ENCODE measurements around the gene CADM2.

- TF ChIP-seq, protein P1, sequence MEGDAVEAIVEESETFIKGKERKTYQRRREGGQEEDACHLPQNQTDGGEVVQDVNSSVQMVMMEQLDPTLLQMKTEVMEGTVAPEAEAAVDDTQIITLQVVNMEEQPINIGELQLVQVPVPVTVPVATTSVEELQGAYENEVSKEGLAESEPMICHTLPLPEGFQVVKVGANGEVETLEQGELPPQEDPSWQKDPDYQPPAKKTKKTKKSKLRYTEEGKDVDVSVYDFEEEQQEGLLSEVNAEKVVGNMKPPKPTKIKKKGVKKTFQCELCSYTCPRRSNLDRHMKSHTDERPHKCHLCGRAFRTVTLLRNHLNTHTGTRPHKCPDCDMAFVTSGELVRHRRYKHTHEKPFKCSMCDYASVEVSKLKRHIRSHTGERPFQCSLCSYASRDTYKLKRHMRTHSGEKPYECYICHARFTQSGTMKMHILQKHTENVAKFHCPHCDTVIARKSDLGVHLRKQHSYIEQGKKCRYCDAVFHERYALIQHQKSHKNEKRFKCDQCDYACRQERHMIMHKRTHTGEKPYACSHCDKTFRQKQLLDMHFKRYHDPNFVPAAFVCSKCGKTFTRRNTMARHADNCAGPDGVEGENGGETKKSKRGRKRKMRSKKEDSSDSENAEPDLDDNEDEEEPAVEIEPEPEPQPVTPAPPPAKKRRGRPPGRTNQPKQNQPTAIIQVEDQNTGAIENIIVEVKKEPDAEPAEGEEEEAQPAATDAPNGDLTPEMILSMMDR (IDR thresholded peaks at IDR 0.05; ENCODE audit: poor library complexity): peak; percentile 46
- TF ChIP-seq EZH2 (IDR thresholded peaks at IDR 0.05; ENCODE audit: borderline replicate concordance): no peak
- no peak for TF ChIP-seq EZH2phosphoT487 (IDR thresholded peaks at IDR 0.05; ENCODE audit: low read depth, severe bottlenecking, unreplicated experiment)
These were observed 15.6 kb downstream of the CADM2 start for GRCh38 chr3:84974347-84974746.

All from hepatocyte (in vitro differentiated cells).